HG03520 (cell line): ENCODE results near the gene PLBD2.
A peak's percentile ranks its signal among the peaks of the same experiment; 100 is the strongest.

Experiments used
- ATAC-seq: cut with Tn5 transposase; IDR thresholded peaks from one replicate; pipeline ENCODE4 v1.9.1; 2021; ENCODE audit warnings: mild to moderate bottlenecking, moderate library complexity; ENCODE audit not compliant: unreplicated experiment

Gene PLBD2, protein sequence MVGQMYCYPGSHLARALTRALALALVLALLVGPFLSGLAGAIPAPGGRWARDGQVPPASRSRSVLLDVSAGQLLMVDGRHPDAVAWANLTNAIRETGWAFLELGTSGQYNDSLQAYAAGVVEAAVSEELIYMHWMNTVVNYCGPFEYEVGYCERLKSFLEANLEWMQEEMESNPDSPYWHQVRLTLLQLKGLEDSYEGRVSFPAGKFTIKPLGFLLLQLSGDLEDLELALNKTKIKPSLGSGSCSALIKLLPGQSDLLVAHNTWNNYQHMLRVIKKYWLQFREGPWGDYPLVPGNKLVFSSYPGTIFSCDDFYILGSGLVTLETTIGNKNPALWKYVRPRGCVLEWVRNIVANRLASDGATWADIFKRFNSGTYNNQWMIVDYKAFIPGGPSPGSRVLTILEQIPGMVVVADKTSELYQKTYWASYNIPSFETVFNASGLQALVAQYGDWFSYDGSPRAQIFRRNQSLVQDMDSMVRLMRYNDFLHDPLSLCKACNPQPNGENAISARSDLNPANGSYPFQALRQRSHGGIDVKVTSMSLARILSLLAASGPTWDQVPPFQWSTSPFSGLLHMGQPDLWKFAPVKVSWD

DNA sequence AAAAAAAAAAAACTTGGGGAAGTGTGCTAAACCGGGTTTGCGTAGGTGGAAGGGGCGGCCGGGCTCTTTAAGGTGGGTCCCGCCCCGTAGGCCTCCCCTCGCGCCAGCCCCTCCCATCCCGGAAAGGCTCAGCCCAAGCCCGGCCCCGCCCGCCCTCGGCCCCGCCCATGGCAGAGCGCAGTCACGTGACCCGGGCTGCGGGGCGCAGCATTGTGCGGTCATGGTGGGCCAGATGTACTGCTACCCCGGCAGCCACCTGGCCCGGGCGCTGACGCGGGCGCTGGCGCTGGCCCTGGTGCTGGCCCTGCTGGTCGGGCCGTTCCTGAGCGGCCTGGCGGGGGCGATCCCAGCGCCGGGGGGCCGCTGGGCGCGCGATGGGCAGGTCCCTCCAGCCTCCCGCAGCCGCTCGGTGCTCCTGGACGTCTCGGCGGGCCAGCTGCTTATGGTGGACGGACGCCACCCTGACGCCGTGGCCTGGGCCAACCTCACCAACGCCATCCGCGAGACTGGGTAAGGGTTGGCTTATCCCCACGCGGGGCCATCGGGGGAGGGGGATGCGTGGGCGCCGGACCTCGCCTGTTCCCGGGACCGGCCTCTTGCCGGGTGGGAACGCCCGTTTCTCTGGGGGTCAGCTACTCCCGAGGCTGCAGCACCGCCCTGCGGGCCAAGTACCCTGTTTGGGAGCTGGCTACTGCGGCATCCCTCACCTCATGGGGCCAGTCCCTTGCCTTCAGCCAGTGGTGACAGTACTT lies at the start of gene PLBD2:
Gene PLBD2, plus strand, starts transcription at position 207 of the 752 bp plus-strand sequence. Its CDS starts 14 bp downstream, at position 221.
- ATAC-seq = peak; percentile 85

DNA sequence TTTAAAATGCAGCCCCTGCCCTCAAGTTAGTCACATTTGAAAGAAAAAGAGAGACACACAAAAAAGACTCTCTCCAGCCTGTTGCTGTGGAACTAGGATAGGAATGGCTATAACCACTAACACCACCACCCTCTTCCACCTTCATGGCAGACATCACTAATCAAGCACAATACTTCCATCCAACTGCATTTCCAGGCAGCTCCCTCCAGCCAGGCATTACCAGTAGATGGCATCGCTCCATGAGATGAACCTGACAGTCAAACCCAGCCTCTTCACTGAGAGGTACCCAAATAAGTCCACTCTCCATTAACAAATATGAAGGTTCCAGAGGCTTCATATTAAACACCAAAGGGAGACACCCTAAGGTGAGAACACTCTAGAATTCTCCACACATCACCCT lies 47.9 kb upstream of the PLBD2 start:
- ATAC-seq = no peak

DNA sequence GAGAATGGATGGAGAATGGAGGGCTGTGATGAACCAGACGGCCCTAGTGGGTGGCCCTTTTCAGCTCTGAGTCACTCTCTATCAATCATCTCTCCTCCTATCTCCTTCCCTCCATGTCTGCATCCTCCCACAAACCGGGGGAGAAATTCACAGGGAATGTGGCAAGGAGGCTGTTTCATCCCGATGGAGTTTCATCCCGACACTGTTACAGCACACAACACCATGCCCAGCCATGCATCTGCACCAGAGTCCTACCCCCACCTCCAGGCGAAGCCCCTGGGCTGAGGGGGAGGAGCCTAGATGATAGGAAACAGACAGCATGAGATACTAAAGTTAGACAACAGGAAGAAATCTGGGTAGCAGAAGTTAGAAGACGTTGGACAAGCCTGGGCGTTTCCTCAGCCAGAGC lies 44.3 kb upstream of the PLBD2 start:
- no peak for ATAC-seq

DNA sequence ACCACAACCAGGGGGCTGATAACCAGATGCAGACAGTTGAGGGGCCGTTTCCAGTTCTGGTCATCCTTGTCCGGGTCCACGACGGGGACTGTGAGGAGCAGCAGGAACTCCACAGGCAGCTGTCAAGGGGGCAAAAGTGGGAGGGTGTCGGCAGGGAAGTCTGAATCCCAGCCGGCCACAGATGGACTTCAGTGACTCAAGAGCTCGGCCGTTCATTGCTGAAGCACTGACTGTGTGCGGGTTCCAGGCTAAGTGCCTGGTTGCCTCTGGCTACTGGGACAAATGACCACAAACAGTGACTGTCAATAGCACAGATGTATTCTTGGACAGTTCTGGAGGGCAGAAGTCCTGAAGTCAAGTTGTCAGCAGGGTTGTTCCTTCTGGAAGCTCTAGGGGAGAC lies 43.0 kb upstream of the PLBD2 start:
- ATAC-seq = no peak

DNA sequence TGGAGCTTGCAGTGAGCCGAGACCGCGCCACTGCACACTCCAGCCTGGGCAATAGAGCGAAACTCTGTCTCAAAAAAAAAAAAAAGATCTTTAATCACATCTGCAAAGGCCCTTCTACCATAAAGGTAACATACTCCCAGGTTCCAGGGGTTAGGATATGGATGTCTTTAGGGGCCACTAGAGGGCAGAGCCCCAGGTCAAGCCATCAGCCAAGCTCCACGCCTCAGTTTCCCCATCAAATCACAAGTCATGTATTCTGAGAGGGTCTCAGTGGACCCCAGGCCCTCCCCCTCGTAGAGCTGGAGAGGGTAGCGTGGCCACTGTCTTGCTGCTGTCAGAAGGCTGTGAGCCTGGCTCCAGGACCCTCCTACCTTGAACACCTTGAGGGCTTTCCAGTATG lies 42.2 kb upstream of the PLBD2 start:
- ATAC-seq = no peak

DNA sequence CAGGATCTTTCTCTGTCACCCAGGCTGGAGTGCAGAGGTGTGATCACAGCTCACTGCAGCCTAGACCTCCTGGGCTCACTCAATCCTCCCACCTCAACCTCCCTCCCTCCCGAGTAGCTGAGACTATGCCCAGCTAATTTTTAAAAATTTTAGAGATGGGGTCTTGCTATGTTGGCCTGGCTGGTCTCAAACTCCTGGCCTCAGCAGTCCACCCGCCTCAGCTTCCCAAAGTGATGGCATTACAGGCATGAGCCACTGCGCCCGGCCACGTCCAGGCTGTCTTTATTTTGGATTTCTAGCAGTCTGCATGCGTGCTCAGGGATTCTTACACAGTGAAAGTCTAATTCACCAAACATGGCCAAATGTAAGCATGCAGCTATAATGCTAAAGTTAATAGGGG lies 41.3 kb upstream of the PLBD2 start:
- no peak for ATAC-seq

DNA sequence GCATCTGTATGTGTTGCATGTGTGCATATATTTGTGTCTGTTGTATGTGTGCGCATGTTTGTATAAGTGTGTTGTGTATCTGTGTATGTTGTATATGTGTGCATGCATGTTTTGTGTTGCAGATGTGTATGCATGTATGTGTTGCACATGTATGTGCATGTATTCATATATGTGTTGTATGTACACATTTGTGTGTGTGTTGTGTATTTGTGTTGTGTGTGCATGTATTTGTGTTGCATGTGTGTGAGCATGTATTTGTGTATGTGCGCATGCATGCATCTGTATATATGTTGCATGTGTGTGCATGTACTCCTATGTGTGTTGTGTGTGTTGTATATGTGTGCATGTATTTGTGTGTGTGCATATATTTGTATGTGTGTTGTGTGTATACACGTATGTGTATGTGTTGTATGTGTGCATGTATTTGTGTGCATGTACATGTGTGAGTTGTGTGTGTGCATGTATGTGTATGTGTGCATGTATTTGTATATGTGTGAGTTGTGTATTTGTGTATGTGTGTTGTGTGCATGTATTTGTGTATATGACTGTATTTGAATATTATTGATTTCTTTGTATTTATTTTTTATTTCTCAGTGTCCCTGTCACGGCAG lies 40.2 kb upstream of the PLBD2 start:
- no peak for ATAC-seq

DNA sequence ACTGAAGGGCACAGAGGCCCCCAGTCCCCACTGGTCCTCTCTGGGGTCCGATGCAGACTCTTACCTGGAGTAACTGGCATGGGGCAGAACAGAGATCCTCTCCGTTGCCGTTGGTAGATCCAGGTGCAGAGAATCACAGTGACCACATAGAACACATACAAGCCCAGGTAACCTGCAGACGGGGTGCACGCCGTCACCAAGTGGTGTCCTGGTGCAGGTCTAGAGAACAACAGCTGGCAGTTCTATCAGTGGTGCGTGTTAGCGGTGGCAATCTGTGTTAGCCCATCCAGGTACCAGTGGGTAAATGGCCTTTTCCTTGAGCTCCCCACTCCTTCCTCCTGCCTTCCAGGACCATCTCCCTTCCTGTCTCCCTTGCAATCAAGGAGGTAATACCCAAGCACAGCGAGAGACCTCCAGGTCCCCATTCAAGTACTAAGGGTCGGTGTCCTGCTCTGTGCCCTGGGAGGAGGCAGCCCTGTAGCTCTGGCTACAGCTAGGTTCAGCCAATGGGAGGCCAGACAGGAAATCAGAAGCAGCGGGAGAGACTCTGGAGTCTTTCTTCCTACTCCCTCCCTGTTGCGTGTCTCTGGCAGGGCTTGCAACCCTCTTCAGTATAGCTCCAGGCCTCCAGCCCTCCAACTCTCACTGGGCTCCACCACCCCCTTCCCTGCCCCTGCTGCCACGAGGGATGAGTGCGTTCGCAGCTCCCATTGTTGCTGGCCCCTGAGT lies 39.3 kb upstream of the PLBD2 start:
- no peak for ATAC-seq

DNA sequence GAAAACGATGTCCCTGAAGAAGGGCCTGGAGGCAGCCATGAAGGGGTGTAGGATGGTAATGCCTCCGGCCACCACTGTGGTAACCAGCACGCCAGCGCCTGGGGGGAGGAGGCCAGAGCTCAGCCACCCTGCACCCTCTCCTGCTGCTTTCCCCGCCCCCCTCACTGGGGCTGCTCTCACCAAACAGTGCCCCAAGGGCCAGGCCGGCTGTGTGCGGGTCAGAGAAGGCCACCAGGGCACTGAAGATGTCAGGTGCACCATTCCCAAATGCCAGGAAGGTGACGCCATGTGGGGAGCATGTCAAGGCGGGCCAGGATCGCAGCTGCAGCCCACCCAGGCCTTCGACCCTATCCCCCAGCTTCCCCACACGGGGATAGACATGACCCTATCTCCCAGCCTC lies 38.0 kb upstream of the PLBD2 start:
- ATAC-seq = no peak

DNA sequence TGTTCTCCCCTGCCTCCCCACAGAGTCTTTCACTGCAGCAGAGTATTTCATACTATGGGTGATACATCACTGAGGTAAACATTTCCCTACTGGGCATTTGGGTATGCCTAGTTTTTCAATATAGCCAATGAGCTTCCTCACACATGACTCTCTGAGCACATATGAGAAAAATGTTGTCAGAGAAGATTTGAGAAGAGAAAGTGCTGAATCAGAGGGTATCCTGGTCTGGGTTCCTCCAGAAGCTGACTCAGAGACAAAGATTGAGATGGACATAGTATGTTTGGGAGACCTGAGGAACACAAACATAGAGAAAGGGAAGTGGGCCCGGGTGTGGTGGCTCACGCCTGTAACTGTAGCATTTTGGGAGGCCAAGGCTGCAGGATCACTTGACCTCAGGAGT lies 36.0 kb upstream of the PLBD2 start:
- no peak for ATAC-seq

DNA sequence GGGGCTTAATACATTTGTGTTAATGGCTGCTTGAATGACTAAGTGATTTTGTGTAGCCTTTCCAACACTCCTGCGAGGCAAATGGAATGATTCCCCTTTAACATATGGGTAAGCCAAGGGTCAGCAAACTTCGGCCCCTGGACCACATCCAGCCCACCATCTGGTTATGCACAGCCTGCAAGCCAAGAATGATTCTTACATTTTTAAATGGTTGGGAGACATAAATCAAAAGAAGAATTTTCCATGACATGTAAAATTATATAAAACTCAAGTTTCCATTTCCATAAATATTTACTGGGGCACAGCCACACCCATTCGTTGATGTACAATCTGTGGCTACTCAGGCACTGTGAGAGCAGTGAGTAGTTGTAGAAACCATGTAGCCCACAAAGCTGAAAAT lies 32.5 kb upstream of the PLBD2 start:
- no peak for ATAC-seq

DNA sequence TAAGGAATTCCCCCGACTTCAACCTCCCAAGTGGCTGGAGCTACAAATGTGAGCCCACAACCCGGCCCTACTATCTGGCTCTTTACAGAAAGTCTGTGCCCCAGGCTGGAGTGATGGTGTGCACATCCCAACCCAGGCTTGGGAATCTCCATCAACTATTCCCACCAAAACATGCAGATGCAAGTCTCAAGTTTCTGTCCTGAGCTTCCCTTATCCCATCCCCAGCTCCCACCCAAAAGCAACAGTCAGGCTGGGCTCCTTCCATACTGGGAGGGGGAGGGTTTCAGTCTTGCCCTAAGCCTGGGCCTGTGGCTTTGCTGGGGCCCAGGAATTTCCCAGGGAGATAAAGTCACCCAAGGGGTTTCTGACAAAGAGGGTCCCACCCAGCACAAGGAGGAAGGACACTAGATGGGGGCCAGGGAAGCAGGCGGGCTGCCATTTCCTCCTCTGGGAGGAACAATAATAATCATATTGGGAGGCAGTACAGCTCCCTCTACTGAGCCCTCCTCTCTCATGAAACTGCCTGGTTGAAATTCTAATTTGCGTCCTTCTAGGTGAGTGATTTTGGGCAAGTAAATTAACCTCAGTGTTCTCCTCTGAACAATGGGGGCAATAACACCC lies 31.5 kb upstream of the PLBD2 start:
- ATAC-seq = no peak

DNA sequence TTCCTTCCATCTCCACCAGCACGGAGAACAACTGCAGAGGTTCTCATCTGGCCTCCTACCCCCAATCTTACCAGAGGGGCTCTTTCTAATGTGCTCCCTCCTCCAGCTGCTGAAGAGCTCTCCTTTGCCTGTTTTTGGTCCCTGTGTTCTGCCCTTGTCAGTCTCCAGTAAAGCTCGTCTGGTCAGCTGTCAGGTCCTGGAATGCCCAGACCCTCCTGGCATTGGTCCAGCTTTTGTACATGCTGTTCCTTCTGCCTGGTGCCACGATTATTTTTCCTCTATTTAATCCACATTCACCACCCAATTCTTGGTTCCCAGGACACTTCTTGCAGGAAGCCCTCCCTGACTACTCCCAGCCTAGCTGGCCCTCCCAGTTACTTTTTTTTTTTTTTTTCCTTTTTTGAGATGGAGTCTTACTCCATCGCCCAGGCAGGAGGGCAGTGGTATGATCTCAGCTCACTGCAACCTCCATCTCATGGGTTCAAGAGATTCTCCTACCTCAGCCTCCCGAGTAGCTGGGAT lies 30.0 kb upstream of the PLBD2 start:
- no peak for ATAC-seq

DNA sequence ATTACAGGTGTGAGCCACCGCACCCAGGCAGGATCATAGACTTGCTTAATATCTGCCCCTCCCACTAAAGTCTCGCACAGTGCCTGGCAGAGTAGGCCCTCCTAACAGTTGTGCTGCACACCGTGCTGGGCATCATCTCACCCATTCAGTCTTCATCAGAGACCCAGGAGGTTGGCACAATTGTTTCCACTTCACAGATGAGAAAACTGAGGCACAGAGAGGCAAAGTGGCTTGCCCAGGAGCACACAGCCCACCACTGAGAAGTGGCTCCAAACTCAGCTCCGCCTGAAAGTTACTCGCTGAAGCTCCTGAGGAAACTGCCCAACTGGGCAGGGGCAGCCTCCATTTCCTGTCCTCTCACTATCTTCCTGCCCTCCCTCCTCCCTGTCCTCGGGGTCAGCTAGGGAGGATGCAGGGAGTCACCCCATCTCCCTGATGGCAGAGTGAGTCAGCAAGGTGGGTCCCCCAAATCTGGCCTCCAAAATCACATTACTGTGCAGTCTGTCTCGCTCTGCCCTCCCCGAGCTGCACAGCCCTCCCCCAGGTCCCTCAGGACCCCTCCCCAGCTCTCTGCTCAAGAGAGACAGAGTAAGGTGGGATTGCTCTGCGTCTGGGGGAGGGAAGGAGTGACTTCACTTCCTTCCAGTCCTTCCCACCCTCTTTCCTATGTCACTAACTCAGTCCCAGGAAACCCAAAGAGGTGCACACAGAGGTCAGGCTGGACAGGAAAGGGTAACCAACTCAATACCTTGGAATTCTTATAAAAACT lies 29.2 kb upstream of the PLBD2 start:
- ATAC-seq = no peak

DNA sequence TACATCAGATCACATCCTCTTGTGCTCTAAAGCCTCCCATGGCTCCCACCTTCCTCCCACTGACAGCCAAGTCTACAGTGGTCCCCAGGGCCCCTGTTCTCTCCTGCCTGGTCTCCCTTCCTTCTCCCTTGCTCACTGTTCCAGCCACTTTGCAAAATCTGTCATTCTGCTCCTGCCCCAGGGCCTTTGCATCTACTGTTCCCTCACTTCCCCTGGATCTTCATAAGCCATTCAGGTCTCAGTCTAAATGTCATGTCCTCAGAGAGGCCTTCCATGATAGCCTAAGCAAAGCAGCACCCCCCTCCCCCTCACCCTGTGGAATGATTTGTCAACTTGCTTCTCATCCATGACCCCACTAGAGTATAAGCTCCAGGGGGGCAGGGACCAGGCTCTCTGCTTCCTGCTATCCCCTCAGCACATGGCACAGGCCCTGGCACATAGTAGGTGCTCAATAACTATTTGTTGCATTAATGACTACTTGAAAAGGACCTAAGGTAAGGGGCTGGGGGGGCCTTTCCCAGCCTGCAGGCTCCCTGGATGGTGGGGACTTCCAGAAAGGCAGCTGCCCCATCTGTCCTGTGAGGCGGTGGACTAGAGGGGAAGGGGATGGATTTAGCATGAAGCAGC lies 28.5 kb upstream of the PLBD2 start:
- ATAC-seq = no peak

DNA sequence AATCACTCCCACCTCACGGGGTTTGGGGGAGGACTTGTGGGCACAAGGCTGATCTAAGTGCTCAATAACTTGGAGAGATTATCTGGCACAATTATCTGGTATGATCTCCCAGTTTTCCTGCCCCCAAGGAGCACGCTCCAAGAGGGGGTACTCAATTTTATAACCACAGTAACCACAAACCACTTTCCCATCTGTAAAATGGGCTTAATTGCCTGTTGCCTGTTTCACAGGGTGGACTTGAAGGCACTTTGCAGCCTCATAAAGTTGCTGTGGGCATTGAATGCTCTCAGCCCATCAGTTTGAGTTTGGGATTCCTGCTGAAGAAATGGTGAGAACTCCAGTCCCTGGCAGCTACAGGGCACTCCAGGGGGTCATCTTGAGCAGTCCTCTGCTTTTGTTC lies 27.9 kb upstream of the PLBD2 start:
- ATAC-seq = no peak

DNA sequence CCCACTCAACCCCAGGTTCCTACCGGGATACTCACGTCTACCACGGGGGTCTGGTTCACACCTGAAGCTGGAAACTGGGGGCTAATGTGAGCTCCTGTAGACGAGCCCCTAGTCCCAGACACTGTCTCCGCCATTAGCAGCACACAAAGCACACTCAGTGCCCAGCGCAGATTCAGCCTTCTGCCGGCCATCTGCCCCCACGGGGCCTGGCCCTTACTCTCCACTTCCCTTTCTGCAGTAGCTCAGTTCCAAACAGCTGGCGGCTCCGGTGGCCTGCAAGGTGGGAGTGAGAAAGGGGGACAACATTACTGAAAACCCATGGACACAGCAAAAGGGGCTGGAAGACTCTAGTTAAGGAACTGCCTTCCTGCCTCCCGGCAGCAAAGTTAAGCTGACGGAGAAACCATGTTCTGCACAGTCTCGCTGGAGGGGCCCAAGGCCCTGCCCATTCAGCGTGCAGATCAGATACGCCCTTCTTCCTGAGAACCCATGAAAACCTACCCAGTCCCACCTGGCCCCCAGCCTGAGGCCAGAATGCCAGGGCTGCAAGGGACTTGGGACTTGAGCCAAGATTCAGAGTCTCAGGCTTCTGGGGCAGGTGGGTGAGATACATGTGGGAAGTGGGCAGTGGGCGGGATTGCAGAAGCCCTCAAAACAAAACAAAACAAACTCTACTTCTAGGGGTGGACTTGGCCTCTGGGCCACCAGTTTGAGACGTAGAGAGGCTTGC lies 25.5 kb upstream of the PLBD2 start:
- ATAC-seq = no peak

DNA sequence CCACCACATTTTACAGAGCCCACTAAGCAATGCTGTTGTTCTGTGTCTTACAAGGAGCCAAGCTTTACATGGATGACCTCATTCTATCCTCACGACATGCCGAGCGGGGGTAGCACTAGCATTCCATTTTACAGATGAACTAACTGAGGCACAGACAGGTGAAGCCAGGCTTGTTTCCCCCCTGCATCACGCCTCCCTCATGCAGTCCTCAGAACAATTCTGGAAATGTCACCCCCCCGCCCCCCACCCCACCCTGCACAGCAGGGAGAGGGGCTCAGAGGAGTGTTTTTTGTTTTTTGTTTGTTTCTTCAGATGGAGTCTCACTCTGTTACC lies 25.0 kb upstream of the PLBD2 start:
- no peak for ATAC-seq
